ENCODE measurements around the gene RGSL1.

DNA sequence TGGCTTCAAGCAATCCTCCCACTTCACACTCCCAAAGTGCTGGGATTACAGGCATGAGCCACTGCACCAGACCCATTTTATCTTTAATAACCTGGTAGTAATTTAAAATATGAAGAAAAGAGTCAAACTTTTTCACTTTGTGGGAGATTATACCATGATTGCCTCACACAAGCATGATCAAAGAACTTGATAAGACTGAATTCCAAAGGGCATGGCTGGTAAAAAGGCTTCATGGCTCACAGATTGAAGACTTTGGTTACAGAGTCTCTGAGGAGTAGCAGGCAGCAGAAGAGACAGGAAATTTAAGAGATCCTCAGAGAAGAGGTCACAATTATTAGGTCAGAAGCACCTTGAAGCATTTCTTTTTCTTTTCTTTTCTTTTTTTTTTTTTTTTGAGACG is 16.4 kb upstream of the RGSL1 start:
- TF ChIP-seq, protein P1, sequence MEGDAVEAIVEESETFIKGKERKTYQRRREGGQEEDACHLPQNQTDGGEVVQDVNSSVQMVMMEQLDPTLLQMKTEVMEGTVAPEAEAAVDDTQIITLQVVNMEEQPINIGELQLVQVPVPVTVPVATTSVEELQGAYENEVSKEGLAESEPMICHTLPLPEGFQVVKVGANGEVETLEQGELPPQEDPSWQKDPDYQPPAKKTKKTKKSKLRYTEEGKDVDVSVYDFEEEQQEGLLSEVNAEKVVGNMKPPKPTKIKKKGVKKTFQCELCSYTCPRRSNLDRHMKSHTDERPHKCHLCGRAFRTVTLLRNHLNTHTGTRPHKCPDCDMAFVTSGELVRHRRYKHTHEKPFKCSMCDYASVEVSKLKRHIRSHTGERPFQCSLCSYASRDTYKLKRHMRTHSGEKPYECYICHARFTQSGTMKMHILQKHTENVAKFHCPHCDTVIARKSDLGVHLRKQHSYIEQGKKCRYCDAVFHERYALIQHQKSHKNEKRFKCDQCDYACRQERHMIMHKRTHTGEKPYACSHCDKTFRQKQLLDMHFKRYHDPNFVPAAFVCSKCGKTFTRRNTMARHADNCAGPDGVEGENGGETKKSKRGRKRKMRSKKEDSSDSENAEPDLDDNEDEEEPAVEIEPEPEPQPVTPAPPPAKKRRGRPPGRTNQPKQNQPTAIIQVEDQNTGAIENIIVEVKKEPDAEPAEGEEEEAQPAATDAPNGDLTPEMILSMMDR (IDR thresholded peaks at IDR 0.05): no peak
- TF ChIP-seq, protein P2, sequence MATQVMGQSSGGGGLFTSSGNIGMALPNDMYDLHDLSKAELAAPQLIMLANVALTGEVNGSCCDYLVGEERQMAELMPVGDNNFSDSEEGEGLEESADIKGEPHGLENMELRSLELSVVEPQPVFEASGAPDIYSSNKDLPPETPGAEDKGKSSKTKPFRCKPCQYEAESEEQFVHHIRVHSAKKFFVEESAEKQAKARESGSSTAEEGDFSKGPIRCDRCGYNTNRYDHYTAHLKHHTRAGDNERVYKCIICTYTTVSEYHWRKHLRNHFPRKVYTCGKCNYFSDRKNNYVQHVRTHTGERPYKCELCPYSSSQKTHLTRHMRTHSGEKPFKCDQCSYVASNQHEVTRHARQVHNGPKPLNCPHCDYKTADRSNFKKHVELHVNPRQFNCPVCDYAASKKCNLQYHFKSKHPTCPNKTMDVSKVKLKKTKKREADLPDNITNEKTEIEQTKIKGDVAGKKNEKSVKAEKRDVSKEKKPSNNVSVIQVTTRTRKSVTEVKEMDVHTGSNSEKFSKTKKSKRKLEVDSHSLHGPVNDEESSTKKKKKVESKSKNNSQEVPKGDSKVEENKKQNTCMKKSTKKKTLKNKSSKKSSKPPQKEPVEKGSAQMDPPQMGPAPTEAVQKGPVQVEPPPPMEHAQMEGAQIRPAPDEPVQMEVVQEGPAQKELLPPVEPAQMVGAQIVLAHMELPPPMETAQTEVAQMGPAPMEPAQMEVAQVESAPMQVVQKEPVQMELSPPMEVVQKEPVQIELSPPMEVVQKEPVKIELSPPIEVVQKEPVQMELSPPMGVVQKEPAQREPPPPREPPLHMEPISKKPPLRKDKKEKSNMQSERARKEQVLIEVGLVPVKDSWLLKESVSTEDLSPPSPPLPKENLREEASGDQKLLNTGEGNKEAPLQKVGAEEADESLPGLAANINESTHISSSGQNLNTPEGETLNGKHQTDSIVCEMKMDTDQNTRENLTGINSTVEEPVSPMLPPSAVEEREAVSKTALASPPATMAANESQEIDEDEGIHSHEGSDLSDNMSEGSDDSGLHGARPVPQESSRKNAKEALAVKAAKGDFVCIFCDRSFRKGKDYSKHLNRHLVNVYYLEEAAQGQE (IDR thresholded peaks at IDR 0.05; ENCODE audit: insufficient read depth in 1 of 2, low read depth in 2 of 2, low read length in 1 of 2): no peak
- TF ChIP-seq POLR2AphosphoS5 (IDR thresholded peaks at IDR 0.05; ENCODE audit: low read depth, low read length): no peak
- TF ChIP-seq SIN3A (IDR thresholded peaks at IDR 0.05; ENCODE audit: borderline replicate concordance, insufficient read depth, low read depth, low read length): no peak
- TF ChIP-seq TCF7L2 (IDR thresholded peaks at IDR 0.05; ENCODE audit: low read depth, low read length): no peak

Measured in Panc1 (cell line).